GM19452 (cell line): ENCODE results near the gene CDC14A.

Experiments
- ATAC-seq: cut with Tn5 transposase; IDR thresholded peaks from one replicate; pipeline ENCODE4 v1.9.1; 2021; ENCODE audit not compliant: unreplicated experiment

Gene CDC14A

GRCh38 chr1:100482167-100482566 is 129.9 kb downstream of the CDC14A start:
- no peak for ATAC-seq

DNA sequence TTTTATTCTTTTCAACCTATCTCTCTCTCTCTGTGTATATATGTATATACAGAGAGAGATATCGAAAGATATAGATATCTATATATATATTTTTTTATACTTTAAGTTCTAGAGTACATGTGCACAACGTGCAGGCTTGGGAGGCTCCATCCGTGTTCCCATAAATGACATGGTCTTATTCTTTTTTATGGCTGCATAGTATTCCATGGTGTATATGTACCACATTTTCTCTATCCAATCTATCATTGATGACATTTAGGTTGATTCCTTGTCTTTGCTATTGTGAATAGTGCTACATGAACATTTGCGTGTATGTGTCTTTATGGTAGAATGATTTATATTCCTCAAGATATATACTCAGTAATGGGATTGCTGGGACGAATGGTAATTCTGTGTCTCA is 130.4 kb downstream of the CDC14A start:
- no peak for ATAC-seq

GRCh38 chr1:100483230-100483629 is 130.9 kb downstream of the CDC14A start:
- no peak for ATAC-seq

- ATAC-seq: no peak
Observed at GRCh38 chr1:100485855-100486258, 133.6 kb downstream of the CDC14A start.

- ATAC-seq: no peak
Observed at GRCh38 chr1:100494393-100495084, 142.2 kb downstream of the CDC14A start.

DNA sequence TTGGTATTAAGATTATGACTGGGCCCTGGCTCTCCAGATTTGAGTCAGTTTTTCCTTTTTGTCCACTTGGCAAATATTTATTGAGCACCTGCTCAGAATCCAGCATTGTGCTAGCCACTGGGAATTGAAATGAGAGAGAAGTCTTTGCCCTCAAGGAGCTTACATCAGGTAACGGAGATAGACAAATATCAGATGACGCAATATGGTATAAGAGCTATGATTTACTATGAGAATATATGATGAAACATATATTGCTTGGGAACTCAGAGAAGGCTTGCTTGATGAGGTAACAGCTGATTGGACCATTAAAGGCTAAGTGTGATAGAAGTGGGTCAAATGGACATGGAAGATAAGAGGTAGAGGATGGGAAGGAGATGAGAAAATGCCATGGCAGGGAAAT is 144.6 kb downstream of the CDC14A start:
- ATAC-seq: no peak

- ATAC-seq: no peak
Observed at GRCh38 chr1:100497796-100498195, 145.5 kb downstream of the CDC14A start.

GRCh38 chr1:100499194-100499811 is 147.0 kb downstream of the CDC14A start:
- no peak for ATAC-seq

GRCh38 chr1:100502052-100502792 is 149.9 kb downstream of the CDC14A start:
- ATAC-seq: no peak

DNA sequence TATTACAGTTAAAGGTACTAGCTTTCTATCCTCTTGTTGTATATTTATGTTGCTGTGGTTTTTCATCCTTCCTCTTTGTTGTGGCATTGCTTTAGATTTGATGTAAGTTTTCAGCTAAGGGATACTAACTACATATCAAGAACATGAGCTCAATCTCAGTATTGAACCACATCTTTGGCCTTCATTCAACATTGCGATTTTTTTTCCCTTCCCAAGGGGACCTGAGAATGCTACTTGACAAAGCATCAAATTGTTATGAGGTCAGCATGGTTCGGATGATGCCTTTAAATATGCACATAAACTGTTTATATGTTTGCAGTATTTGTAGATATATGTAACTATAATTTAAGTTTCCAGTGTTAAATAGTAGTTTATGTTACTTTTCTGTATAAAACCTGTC is 153.9 kb downstream of the CDC14A start:
- ATAC-seq: no peak

GRCh38 chr1:100510451-100510850 is 158.1 kb downstream of the CDC14A start:
- ATAC-seq: no peak

GRCh38 chr1:100511058-100511457 is 158.8 kb downstream of the CDC14A start:
- no peak for ATAC-seq

DNA sequence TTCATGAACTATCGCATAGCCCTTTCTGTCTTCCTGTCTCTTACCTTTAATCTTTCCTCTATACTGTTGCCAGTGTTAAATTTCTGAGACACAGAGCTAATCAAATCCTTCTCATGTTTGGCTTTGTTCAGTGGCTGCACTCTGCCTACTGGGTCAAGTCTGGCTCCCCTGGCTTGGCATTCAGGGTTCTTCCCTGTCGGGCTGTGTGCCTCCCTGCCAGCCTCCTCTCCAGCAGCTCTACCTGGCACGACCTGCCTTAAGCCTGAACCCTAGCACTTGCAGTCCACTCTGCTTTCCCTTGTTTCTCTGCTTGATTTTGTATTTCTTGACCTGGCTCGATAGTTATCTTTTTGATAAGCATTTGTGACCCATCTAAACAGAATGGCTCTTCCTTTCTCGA is 159.5 kb downstream of the CDC14A start:
- ATAC-seq: no peak

DNA sequence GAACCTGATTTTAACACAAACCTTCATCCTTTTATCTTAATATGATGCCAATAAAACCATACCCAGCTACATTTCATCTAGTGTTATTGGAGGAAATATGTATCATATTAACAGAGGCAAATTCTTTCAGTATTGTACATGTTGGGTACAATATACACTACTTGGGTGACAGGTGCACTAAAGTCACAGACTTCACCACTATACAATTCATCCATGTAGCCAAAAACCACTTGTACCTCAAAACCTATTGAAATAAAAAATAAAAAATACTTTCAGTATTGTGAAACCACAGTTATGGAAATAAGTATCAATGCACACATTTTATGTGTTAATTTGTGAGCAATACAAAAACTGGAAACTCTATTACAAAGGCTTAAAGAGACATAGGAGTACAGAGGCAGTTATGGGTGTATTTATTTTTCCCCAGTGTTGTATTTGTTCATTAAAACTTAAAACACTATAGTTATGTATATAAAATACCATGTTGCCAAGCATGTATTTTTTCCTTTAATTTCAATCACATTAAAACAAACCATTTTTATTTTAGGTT is 160.6 kb downstream of the CDC14A start:
- ATAC-seq: no peak

DNA sequence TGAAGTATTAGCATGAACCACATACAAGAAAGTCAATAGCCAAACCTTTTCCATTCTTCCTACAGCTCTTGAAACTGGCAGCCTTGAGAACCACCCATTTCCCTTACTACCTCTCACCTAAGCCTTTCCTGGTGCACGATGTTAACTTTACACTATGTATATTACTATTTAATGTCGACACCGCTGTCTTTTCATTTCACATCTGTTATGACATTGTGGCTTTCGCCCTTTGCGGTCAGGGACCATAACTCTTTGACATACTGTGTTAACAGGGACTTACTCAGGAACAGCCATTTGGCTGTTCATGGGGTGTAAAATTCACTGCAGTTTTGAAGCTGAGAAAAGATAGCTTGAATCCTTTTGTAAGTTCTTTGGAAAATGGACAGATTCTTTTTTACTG is 164.6 kb downstream of the CDC14A start:
- ATAC-seq: no peak

DNA sequence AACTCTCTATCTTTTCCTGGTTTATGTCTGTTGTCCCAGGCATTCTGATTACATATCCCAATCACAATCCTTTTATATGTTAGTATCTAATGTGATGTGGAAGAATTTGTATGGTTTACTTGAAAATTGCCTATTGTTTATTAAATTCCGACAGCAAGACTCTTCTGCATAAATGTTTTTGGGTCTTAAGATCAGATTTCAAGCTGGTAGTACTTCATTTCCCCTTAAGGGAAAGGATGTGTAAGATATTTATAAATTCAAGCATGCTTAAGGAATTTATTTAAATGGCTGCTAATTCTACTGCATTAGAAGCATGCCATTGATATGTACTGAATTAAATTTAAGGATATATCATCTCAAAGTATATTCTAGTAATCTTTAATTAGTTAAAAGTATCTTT is 165.2 kb downstream of the CDC14A start:
- no peak for ATAC-seq

DNA sequence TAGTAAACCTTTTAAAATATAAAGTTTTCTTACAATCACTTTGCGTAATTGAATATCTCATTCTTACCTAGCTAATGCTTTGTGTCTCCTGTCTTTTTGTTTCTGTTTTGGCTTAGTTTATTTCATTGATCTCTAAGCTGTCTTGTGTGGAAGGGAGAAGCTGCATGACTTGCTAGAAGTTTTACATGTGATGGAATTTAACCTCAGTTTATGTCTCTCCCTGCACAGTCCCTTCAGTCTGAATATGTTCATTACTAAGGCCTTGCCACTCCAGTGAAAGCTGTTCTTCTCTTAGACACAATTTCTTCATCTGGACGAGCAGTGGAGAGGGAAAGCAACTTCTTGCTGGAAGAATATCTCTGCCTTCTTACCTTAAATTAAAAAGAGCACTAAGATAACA is 165.7 kb downstream of the CDC14A start:
- no peak for ATAC-seq

GRCh38 chr1:100523038-100523652 is 170.8 kb downstream of the CDC14A start:
- peak; percentile 90 for ATAC-seq

- ATAC-seq: no peak
Observed at GRCh38 chr1:100524355-100524754, 172.0 kb downstream of the CDC14A start.

DNA sequence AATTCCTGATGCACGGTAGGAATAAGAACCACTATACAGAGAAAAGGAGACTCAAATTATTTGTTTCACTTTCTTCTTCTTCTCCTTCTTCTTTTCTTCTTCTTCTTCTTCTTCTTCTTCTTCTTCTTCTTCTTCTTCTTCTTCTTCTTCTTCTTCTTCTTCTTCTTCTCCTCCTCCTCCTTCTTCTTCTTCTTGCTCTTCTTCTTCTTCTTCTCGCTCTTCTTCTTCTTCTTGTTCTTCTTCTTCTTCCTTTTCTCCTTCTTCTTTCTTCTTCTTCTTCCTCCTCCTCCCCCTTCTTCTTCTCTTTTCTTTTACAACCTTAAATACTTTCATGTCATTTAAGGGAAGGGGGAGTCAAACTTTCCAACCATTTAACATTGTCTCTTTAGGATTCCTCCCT is 174.6 kb downstream of the CDC14A start:
- no peak for ATAC-seq

DNA sequence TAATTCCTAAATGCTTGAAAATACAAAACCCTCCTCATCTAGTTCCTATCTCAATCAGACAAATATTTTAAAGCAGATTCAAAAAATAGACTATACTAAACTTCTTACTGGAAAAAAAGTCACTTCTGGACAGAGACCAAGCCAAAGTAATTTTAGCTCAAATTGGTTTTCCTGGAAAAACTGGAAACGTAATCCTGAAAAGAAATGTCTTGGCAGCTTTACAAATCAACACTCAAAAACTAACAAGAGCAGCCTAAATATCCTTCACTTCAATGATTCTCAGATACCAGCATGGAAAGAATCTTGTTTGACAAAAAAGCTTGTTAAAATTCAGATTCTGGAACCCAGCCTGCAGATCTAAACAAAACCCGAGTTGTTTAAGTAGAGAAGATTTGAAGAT is 176.6 kb downstream of the CDC14A start:
- ATAC-seq: no peak

DNA sequence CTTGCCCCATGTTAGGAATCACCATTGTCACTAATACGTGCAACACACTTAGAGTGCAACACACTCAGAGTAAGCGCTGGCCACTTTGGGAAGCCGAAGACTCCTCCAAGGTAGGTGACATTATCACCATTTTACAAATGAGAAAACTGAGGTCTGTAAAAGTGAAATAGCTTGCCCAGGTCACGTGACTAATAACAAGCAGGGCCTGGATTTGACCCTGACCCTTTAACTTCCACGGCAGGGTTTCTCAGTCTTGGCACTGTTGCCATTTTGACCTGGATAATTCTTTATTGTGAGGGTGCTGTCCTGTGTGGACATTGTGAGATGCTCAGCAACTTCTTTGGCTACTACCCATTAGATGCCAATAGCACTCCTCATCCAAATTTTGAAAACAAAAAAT is 177.8 kb downstream of the CDC14A start:
- ATAC-seq: no peak
